CD4-positive, alpha-beta T cell treated with Interleukin-17A for 4 hours (primary cell): ENCODE data around the gene HRH4.

Experiments used
- DNase-seq: peaks from one replicate; pipeline ENCODE4 v3.0.0-alpha.2; 2020; ENCODE audit warnings: mixed read lengths

The HRH4 gene

GRCh38 chr18:24514439-24514838, 54.0 kb downstream of the HRH4 start:
- no peak for DNase-seq

- DNase-seq: no peak
Observed at GRCh38 chr18:24515721-24516120, 55.3 kb downstream of the HRH4 start.

- no peak for DNase-seq
Observed at GRCh38 chr18:24516261-24516660, 55.8 kb downstream of the HRH4 start.

GRCh38 chr18:24517554-24517953, 57.1 kb downstream of the HRH4 start:
- DNase-seq: no peak

- no peak for DNase-seq
Observed at GRCh38 chr18:24518596-24518995, 58.2 kb downstream of the HRH4 start.
